ENCODE data around the gene SPPL2B.

Gene SPPL2B

DNA sequence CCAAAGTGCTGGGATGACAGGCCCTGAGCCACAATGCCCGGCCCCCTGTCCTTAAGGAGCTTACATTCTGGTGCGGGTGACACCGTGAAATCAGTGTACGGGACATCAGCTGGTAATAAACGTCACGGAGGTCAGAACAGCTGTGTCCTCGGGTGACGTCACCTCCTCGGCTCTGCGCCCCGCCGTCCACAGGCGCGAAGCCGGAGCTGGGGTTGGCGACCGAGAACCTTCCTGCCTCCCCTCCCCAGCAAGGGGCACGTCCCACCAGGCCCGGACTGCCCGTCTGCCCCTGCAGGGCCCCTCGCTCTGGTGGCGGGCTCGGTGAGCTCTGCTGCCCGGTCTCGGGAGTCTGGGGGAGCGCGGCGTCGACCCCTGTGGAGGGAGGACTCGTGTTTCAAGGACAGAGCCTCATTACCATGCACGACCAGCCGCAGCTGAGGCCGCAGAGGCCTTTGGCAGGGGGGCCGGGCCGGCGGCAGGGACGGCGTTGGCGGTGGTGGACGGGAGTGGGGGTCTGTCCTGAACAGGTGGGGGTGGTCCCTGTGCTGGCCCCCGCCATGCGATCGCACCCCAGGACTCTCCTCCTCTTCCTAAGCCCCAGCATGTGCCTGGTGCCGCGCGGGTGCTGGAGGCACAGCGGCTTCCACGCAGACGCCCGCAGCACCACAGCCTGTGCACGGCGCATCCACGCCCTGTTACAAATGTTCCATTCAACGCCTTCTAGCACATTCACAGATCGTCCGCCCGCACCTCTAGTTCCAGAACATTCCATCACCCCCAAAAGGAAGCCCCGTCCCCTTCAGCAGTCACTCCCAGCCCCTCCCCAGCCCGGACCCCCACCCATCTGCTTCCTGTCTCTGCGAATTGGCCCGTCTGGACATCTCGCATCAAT lies 25.9 kb upstream of the SPPL2B start:
- DNase-seq = no peak

DNA sequence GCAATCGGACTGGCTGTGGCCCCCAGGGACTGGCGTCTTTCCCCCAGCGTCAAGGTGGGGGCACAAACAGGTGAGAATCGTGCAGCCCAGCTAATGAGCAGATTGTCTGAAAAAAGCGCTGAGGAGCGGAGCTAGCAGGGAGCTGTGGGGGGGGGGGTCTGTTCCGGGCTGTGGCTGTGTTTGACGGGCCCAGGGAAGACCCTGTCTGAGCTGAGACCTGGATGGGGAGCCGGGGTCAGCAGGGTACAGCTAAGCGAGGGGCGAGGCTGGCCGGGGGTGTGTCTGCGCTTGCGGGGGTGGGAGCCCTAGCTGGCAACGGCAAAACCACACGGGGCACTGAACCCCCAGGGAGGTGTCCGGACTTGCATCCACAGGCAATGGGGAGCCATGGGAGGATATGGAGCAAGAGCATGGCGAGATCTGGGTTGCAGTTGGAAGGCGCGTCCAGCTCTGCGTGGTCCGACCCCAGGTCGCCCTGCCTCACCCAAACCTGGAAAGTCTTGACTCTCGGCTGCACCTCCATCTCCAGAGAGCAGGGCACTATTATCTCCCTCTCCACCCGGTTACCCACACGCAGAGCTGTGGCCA lies 25.2 kb upstream of the SPPL2B start:
- DNase-seq = no peak

DNA sequence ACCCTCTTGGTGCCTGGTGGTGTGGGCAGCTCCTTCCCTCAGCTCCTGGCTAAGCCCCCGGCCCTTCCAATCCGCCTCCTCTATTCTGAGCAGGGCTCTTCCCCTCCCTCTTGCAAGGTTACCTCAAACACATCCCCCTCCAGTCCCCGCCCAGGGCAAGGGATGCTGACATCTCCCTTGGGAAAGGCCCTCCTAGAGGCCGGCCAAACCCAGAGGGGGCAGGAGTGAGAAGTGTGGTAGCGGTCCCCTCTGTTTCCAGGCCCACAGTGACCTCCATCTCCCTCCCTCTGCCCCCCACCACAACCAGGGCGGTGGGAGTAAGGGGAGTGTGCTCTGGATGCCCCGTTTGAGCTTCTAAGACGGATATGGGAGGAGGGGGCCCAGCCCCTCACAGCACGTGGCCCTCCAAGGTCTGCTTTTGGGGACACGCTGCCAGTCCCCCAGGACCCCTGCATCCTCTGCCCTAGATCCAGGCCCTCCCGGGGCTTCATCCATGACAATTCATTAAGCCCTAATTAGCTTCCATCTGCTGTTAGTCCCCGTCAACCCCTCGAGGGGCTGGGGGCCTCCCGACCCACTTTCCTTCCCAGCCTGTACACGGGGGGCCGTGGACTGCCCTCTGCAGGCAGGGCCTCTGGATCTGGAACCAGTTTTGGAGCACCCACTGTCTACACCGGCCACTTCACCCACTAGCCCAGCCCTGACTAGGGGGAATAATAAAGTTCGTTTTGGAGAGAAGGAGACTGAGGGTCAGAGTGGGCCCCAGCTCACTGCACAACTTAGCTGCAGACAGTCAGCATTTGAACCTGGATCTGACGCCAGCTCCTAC lies 22.8 kb upstream of the SPPL2B start:
- DNase-seq = no peak

DNA sequence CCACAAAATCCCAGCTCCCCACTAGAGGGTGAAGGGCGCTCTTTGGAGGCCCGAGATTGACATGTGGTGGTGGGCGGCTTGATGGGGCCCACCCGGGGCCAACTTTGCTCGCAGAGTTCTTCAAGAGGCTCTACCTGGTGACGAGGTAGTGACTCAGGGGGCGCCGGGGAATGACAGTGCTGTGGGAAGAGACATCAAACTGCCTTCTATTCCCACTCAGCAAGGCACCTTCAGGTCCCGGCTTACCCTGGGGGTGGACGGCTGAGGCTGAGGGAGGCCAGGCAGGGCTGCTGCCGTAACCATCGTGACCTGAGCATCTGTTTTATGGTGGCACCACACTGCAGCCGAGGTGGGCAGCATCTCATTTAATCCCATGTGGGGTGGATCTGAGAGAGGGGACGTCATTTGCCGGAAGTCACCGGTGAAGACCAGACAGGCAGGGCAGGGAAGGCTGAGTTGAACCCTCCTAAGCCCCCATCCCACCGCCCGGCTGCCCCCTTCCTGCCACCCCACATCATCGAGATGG lies 22.1 kb upstream of the SPPL2B start:
- DNase-seq = no peak

DNA sequence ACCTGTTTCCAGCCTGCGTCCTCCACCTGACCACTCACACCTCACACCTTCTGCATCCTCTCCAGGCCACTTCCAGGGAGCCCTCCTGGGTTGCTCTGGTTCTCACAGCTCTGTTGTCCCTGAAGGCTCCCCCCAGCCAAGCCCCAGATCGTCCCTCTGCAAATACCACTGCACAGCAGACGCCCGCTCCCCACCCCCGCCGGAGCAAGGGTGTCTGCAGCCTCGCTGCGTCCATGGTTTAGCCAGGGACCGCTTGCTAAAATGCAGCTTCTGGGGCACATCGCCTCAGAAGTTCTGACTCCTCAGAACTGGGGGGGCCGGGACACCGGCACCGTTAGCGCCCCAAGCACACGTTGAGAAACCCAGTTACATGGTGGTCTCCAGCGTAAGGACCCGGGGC lies 21.5 kb upstream of the SPPL2B start:
- no peak for DNase-seq

DNA sequence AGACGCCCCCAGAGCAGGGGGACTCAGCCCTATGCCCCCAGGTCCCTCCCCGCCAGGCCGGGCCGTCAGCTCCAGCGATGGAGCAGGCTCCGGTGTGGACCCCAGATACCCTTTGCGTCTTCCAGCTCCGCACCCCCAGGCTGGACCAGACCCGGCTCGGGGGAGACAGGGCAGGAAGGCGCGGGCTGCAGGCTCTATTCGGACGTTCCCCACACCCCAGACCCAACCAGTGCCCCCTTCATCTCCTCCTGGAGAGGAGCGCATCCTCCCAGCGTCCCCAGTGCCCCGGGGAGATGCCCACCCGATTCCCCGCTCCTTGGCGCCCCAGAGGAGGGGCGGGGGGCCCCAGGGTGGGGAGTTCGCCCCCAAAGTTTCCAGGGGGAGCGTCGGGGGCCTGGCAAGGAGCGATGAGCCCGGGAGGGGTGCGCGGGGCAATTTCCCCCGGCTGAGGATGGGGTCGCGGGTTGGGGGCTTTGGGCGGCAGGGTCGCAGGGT lies 20.9 kb upstream of the SPPL2B start:
- DNase-seq = no peak

DNA sequence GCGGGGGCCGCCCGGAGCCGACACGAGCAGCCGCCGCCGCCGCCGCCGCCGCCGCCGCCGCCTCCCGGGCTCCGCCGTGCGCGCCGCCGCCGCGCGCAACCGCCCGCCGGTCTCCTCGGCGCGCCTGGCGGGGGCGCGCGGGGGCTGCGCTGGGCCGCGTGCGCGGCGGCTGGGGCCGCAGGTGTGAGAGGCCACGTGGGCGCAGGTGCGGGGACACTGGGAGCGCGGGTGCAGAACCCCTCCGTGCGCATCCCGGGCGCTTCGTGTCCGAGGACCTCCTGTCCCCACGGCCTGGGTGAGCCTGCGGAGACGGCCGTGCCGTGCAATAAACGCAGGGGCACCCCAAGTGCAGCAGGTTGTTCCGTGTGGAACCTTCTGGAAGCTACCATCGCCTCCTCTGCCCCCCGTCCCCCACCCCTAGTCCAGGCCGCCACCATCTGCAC lies 20.3 kb upstream of the SPPL2B start, which contains the start of gene LINGO3:
Gene LINGO3, minus strand, starts transcription at position 41 of the 443 bp plus-strand sequence. CDS start 16,378 bp downstream, outside the sequence.
- DNase-seq = no peak

DNA sequence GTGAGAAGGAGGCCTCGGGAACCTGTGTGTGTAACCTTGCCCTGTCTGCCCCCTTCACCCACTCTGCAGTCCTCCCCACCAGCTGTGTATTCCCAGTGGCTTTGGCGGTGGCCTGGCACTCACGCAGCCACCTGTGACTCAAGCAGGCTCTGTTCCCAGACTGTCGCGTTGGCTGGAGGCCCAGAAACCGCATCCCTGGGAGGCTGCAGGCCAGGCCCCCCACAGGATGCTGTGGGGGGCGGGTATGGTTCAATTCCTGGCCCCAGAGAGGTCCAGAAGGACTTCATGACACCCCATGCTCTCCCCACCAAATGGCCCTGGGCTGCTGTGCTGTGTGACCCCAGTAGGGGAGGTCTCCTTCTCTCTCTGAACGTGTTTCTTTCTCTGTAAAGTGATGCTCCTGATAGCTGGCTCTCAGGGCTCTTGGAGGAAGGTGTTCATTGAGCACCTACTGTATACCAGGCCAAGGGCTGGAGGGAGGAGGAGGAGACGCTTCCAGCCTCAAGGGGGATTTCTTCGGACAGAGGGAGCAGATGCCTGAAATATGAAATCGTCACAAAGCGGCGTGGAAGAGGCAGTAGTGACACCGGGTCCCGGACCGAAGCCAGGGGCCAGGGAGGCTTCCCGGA lies 18.6 kb upstream of the SPPL2B start:
- DNase-seq = no peak

DNA sequence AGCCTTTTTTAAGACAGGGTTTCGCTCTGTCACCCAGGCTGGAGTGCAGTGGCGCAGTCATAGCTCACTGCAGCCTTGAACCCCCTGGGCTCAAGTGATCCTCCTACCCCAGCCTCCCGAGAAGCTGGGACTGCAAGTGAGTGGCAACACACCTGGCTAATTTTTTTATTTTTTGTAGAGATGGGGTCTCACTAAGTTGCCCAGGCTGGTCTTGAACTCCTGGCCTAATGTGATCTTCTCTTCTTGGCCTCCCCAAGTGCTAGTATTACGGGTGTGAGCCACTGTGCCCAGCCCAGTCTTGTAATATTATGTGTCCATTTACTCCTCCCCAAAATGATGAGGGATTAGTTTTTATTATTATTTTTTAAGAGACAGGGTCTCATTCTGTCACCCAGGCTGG lies 17.4 kb upstream of the SPPL2B start:
- no peak for DNase-seq

DNA sequence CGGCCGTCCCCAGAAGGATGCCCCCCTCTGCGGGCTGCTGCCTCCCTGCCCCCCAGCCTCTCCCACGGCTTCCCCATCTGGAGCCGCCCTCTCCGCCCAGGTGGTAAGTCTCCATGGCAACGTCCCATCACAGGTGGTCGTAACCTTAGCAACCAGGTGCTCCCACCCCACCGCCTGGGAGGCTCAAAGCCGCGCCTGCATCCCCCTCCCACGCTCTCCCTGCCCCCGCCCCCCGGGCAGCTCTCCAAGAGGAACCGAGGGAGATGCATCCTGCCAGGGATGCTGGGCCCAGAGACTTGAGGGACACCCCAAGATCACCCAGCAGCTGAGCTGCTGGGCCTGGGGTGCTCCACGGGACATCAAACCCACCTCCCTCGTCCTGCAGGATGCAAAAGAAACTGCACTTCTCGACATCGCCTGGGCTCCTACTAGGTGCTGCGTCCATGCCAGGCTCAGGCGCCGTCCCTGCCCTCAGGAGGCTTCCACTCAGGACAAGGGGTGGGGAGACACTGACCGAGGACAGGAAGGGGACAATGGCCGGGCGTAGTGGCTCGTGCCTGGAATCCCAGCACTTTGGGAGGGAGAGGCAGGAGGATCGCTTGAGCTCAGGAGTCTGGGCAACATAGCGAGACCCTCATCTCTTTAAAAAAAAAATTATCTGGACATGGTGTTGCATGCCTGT lies 15.5 kb upstream of the SPPL2B start:
- DNase-seq = no peak

DNA sequence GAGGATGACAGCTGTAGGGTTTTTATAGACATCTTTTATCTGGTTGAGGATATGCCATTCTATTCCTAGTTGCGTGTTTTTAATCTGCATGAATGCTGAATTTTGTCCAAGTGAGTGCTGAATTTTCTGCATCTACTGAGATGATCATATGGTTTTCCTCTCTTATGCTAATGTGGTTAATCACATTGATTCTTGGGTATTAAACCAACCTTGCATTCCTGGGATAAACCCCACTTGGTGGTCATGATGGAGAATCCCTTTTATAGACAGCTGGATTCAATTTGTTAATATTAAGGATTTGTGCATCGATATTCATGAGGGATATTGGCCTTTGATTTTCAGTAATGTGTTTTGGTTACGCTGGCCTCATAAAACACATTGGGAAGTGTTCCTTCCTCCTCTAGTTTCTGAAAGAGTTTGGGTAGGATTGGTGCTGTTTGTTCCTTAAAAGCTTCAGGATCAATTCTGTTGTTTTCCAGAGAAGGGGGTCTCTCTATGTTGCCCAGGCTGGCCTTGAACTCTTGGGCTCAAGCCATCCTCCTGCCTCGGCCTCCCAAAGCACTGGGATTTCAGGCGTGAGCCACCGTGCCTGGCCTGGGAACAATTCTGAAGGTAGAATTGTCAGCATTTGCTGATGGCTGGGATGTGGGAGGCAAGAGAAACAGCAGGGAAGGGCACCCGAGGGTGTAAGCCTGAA lies 13.2 kb upstream of the SPPL2B start:
- no peak for DNase-seq

DNA sequence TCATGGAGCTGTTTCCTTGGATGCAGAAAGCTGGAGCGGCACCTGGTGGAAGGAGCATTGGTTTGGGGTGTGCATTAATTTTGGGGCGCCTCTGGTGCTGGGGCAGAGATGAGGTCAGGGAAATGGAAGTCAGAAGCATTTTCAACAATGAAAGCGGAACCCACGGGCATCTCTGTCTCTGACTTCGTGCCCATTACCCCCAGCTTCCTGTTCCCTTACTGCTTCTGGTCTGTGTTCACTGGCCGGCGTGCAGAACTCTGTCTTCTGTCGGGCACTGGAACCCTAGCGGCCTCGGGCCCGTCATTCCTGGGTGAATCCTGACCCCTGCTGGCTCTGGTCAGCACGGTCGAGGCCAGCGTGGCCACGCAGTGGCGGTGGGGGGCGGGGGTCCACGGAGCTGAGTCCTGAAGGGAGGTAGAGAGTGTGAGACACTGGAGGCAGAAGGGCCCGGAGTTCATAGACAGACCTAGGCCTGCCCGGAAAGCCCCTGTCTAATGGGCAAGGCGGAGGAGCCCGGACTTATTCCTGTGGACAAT lies 12.6 kb upstream of the SPPL2B start:
- DNase-seq = peak; percentile 5

DNA sequence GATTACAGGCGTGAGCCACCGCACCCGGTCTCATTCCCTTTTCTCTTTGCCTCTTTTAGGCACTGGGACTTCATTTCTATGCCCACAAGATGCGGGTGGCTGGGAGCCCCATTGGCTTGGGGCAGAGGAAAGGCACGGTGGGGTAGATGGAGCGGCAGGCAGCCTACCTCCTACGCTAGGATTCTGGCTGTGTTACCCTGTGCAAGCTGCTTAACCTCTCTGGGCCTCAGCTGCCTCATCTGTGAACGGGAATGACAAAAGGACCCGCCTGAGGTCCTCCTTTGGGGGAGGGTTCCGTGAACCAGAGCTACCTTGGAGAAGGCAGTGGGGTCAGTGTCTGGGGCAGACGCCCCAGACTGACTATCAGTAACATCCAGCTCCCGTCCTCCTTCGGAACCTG lies 11.2 kb upstream of the SPPL2B start:
- no peak for DNase-seq

DNA sequence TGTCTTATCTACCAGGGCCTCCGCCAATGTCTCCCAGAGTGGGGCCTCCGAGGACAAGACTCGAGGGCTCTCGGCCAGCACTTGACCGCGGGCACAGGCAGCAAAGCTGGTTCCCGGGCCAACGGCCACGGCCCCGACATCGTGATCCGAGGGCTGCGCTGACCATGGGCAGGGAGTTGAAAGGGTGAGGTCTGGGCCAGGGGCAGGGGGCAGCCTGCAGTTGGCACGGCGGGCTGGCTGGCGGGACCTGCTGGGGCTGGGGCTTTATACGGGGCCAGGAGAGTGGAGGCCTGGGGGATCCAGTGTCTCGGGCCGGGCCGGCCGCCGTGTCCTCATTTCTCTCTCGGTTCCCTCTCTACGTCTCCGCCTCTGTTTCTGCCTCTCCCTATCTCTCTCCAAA lies 10.7 kb upstream of the SPPL2B start:
- no peak for DNase-seq

DNA sequence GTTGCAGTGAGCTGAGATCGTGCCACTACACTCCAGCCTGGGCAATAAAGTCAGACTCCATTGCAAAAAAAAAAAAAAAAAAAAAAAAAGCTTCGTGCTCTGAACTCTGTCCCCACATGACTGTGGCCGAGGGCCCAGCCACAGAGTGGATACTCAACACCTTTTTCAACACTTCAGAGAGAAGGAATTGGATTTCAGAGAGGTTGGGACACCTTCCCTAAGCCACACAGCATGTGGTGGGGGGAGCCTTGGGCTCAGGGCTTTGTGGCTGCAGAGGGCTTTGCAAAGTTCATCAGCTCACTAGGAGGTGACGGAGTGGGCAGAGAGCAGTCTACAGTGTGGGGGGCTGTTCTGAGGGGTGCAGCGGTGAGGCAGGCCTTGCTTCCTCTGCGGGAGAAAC lies 9.6 kb upstream of the SPPL2B start:
- DNase-seq = no peak

DNA sequence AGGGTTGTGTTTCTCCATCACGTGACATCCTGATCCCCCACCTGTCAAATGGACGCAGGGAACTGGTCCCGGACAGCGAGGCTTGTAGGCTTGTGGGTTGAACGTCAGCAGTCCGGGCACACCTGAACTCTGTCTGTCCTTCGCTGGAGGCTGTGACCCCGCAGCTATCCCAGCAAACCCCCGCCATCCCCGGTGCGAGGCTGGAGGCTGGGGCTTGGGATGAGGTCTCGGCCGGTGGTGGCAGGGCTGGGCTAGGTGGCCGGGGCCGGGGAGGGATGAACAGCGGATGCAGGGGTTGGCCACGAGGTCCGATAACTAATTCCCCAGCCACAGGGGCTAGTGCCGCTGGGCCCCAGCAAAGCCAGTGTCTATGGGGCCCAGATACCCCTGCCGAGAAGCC lies 8.9 kb upstream of the SPPL2B start:
- no peak for DNase-seq

DNA sequence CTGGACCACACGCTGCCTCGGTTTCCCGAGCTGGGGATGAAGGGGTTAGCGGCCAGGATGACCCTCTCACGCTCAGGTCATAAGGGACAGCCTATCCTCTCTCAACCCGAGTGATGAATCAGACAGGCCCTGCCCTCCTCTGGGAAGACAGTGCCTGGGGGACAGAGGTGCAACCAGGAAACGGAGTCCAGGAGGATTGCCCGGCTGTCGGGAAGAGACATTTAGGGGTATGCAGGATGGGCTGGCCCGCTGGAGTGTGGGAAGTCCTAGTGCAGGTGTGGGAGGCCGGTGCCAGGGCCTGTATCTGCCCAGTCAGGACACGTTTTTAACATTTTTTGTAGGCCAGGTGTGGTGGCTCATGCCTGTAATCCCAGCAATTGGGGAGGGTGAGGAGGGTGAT lies 8.4 kb upstream of the SPPL2B start:
- no peak for DNase-seq

DNA sequence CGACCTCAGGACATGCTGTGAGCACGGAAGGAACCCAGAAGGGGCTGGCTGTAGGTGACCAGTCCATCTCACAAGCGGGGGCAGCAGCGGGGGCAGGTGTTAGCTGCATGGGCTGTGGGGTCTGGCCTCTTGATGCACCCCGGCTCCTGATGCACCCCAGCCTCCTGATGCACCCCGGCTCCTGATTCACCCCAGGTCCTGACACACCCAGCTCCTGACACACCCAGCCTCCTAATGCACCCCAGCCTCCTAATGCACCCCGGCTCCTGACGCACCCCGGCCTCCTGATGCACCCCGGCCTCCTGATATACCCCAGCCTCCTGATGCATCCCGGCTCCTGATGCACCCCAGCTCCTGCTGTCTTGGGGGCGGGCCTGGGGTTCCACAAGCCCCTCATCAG lies 7.5 kb upstream of the SPPL2B start:
- no peak for DNase-seq

DNA sequence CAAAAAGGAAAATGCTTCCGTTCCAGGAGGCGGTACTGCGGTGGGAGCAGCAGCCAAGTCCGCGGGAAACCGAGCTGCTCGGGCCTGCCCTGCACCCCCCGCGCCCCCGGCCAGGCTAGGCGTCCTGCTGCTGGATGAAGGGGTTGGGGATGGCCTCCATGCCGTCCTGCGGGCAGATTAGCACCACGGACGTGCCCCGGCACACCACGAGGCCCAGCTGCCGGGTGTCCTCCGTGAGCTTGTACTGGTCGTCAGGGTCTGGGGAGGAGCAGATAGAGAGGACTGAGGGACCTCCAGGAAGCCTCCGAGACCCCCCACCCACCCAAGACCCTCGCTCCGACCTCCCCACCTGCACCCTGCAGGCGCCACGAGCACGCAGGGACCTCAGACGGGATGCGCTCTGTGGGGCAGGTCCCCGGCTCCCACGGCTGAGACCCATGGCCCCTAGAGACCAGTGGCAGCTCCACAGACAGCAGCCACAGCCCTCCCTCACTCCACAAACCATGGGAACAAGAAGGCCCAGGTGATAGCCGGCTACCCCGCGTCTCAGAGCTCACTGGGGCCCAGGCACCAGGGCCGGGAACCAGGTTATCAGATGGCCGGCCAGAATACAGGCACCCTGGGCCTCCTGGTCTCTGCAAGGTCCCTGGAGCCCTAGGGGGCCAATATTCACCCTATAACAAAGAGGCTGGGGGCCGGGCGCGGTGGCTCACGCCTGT lies 6.8 kb upstream of the SPPL2B start:
- no peak for DNase-seq

DNA sequence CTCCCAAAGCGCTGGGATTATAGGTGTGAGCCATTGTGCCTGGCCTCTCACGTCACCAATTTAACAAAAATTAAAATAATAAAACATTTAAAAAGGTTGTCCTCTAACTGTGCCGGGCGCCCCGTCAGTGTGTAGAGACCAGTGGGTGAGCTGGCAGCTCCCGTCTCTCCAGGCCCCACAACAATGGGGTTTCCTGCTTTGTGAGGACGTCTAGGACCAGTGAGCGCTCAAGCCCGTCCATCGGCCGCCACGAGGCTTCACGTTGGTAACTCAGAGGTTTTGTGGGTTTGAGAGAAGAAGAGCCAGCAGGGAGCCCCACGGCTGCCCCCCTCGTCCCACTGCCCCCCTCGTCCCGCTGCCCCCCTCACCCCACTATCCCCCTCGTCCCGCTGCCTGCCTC lies 4.8 kb upstream of the SPPL2B start:
- no peak for DNase-seq

All from CD4-positive, alpha-beta T cell treated with Interleukin-4 for 4 hours (primary cell).